Measurements from ENCODE around the gene LMF2. TPM values are rescaled to one million over a fixed set of nuclear protein-coding genes. Genes with fewer than 3 reads are reported as not detected.

Gene LMF2
- 56.9 TPM for total RNA-seq (2021; ENCODE audit: unreplicated experiment)
- polyA plus RNA-seq (2012): 42.4 and 45.3 TPM in 2 replicates
- percentile 50 among the genes with signal in this experiment for Bru-seq, nascent RNA
- percentile 77 among the genes with signal in this experiment for BruChase-seq, experiment 1, labeled RNA remaining after a 6-hour chase
- BruChase-seq, experiment 2, labeled RNA remaining after a 2-hour chase: percentile 69 among the genes with signal in this experiment
- long read RNA-seq, transcript LMF2-202 (14 exons, 2,582 nt): major isoform, 31 of 117 reads
- long read RNA-seq, partial matches to known transcripts: 50 of 117 reads
- long read RNA-seq, other reads (novel, unspliced or antisense): 36 of 117 reads

- TF ChIP-seq ZFX (IDR thresholded peaks at IDR 0.05) (peak; percentile 85; the same call in 1 of the 2 replicates), YY1 (IDR thresholded peaks at IDR 0.05; ENCODE audit: extremely low read depth, insufficient replicate concordance, low read depth, low read length) (no peak), POLR2AphosphoS5 (IDR thresholded peaks at IDR 0.05; ENCODE audit: low read depth, low read length) (peak; percentile 75)
- intact Hi-C loops (cut with micrococcal nuclease): no loop called here
- peaks cover 52% of the 10 kb centered on the region for H3K79me2 ChIP-seq (ENCODE audit: insufficient read depth, low read length)
These were observed at the start of gene LMF2 for GRCh38 chr22:50507421-50507990. TSS of gene LMF2 (minus strand) at chr22:50507702. CDS start at chr22:50507675, 27 bp downstream.

GRCh38 chr22:50556703-50557102 lies 49.2 kb upstream of the LMF2 start:
- ChIA-PET CTCF (no interaction called here), RAD21 (ENCODE audit: low non-redundant PET in 1 of 2, low total read pairs in 2 of 2, uncharacterized antibody in 2 of 2, unreplicated experiment in 2 of 2) (no interaction called here), POLR2A (interaction anchor here (0.7 to 1.8 kb wide), 2 partner anchors 11 to 260 kb away, joined by 3 to 7 read pairs; partner anchors contain the start of gene KLHDC7B)
- Histone ChIP-seq H3K27ac (ENCODE audit: low read depth, low read length) (no peak overlapping the region), H3K27me3 (ENCODE audit: insufficient read depth, low read length) (no peaks in the 10 kb centered on the region), H3K9ac (ENCODE audit: low read length) (no peak overlapping the region), H3K9me3 (ENCODE audit: control insufficient read depth in 1 of 2, insufficient read depth in 1 of 2, low read depth in 1 of 2, low read length in 2 of 2) (no peaks in the 10 kb centered on the region), H2AFZ (ENCODE audit: low read depth, low read length, poor library complexity, severe bottlenecking) (no peak overlapping the region), H3K4me3 (replicated peaks in 1 of 2; ENCODE audit: low read depth in 1 of 2, low read length in 2 of 2) (no peak overlapping the region), H3K36me3 (ENCODE audit: control insufficient read depth in 1 of 2, insufficient read depth in 2 of 2, low read length in 2 of 2) (no peaks in the 10 kb centered on the region), H3K9me2 (ENCODE audit: insufficient read depth) (no peaks in the 10 kb centered on the region), H4K20me1 (ENCODE audit: insufficient read depth) (no peaks in the 10 kb centered on the region), H3K4me1 (ENCODE audit: control insufficient read depth in 1 of 2, insufficient read depth in 2 of 2, low read length in 2 of 2) (no peaks in the 10 kb centered on the region; a peak in 1 of 4 replicates), H3K4me2 (ENCODE audit: low read length) (no peak overlapping the region), H3K79me2 (ENCODE audit: insufficient read depth, low read length) (no peaks in the 10 kb centered on the region)
- BruUV-seq (replicated peaks): no TSS peak
- intact Hi-C loops (cut with micrococcal nuclease): no loop called here
- no peak for DNase-seq (ENCODE audit: low read depth, low spot score)
- no peak for ATAC-seq
- no peak for TF ChIP-seq CTCF (IDR thresholded peaks at IDR 0.05 in 2 of 3, conservative IDR thresholded peaks at IDR 0.05 in 1 of 3; ENCODE audit: borderline replicate concordance in 1 of 3, insufficient read depth in 1 of 3, low read depth in 2 of 3, low read length in 2 of 3)
- TF ChIP-seq ZFX (IDR thresholded peaks at IDR 0.05): no peak
- TF ChIP-seq FOSL1 (IDR thresholded peaks at IDR 0.05; ENCODE audit: low read depth): no peak
- no peak for TF ChIP-seq POLR2AphosphoS5 (IDR thresholded peaks at IDR 0.05; ENCODE audit: low read depth, low read length)
- TF ChIP-seq CEBPB (IDR thresholded peaks at IDR 0.05; ENCODE audit: low read depth): no peak
- TF ChIP-seq TCF7L2 (IDR thresholded peaks at IDR 0.05; ENCODE audit: borderline replicate concordance, extremely low read depth, insufficient read depth, insufficient read length): no peak
- no peak for TF ChIP-seq SIN3A (IDR thresholded peaks at IDR 0.05; ENCODE audit: low read depth)
- TF ChIP-seq ELF1 (IDR thresholded peaks at IDR 0.05; ENCODE audit: borderline replicate concordance, low read depth): no peak
- TF ChIP-seq EZH2 (IDR thresholded peaks at IDR 0.05): no peak
- TF ChIP-seq MAX (IDR thresholded peaks at IDR 0.05): no peak
- TF ChIP-seq CBX3 (IDR thresholded peaks at IDR 0.05; ENCODE audit: low read depth): no peak

More at GRCh38 chr22:50507421-50507990, at the start of gene LMF2:
- no TSS peak for BruUV-seq (replicated peaks)
- H3K9me2 ChIP-seq (ENCODE audit: insufficient read depth): no peaks in the 10 kb centered on the region
- POLR2A ChIA-PET: interaction anchor here (0.6 to 2.1 kb wide), 4 partner anchors 8 to 56 kb away, joined by 3 to 20 read pairs (median 3); partner anchors contain the start of genes SCO2 and SYCE3
- H3K4me3 ChIP-seq (replicated peaks in 1 of 2; ENCODE audit: low read depth in 1 of 2, low read length in 2 of 2): peak within 1 kb of the TSS; percentile 67 to 99
- H4K20me1 ChIP-seq (ENCODE audit: insufficient read depth): no peaks in the 10 kb centered on the region
- no peak within 1 kb of the TSS for H2AFZ ChIP-seq (ENCODE audit: low read depth, low read length, poor library complexity, severe bottlenecking)
- RAD21 ChIA-PET (ENCODE audit: low non-redundant PET in 1 of 2, low total read pairs in 2 of 2, uncharacterized antibody in 2 of 2, unreplicated experiment in 2 of 2): interaction anchor here (0.8 to 0.9 kb wide), 2 partner anchors 18 kb away, joined by 4 to 8 read pairs; partner anchors contain the start of gene SCO2 (in 2 of the 2)
- DNase-seq (ENCODE audit: low read depth, low spot score) (no peak), ATAC-seq (peak; percentile 83)
- H3K36me3 ChIP-seq (ENCODE audit: control insufficient read depth in 1 of 2, insufficient read depth in 2 of 2, low read length in 2 of 2): peaks cover 0 to 8% of the 10 kb centered on the region in 2 experiments; a peak in 1 of 4 replicates
- H3K9me3 ChIP-seq (ENCODE audit: control insufficient read depth in 1 of 2, insufficient read depth in 1 of 2, low read depth in 1 of 2, low read length in 2 of 2): no peaks in the 10 kb centered on the region
- peak within 1 kb of the TSS; percentile 84 for H3K27ac ChIP-seq (ENCODE audit: low read depth, low read length)
- CTCF ChIA-PET: interaction anchor here (0.8 to 1.8 kb wide), 5 partner anchors 9 to 256 kb away, joined by 3 to 21 read pairs (median 3); partner anchors contain the start of genes HDAC10, SCO2 and SYCE3
- H3K4me1 ChIP-seq (ENCODE audit: control insufficient read depth in 1 of 2, insufficient read depth in 2 of 2, low read length in 2 of 2): peaks cover 10 to 17% of the 10 kb centered on the region in 2 experiments
- peak within 1 kb of the TSS; percentile 93 for H3K4me2 ChIP-seq (ENCODE audit: low read length)
- peak within 1 kb of the TSS; percentile 94 for H3K9ac ChIP-seq (ENCODE audit: low read length)
- no peaks in the 10 kb centered on the region for H3K27me3 ChIP-seq (ENCODE audit: insufficient read depth, low read length)
